GM23338 (cell line): ENCODE measurements around the gene KLRG1. TPM values are rescaled to one million over a fixed set of nuclear protein-coding genes. Genes with fewer than 3 reads are reported as not detected.

Experiments
- ATAC-seq: fragments of 200-7000 bp; cut with Tn5 transposase; 3 replicates; pipeline ENCODE4 v1.9.1; 2020
- DNase-seq: peaks from one replicate; pipeline ENCODE4 v3.0.0-alpha.2; 2015; ENCODE audit warnings: low spot score
- H2AFZ ChIP-seq: fragments of 200-600 bp; sonication (generic); 2 replicates; pipeline ENCODE4 v1.8.0; 2016; ENCODE audit warnings: antibody characterized with exemption, mild to moderate bottlenecking, moderate library complexity
- H3F3A ChIP-seq: fragments of 200-600 bp; sonication (generic); replicated peaks from 2 replicates; pipeline ENCODE4 v1.8.0; 2017; ENCODE audit warnings: antibody characterized with exemption, mixed run types, low read depth
- H3K27ac ChIP-seq: fragments of 200-600 bp; sonication (generic); 2 replicates; pipeline ENCODE4 v1.6.1; 2016; ENCODE audit warnings: low read depth
- H3K27me3 ChIP-seq: fragments of 200-600 bp; sonication (generic); 2 replicates; pipeline ENCODE4 v1.8.0; 2016; ENCODE audit warnings: mild to moderate bottlenecking, mixed run types, moderate library complexity; ENCODE audit not compliant: insufficient read depth
- H3K36me3 ChIP-seq: fragments of 200-600 bp; sonication (generic); 2 replicates; pipeline ENCODE4 v1.8.0; 2016; ENCODE audit warnings: mild to moderate bottlenecking; ENCODE audit not compliant: insufficient read depth
- H3K4me1 ChIP-seq: fragments of 200-600 bp; sonication (generic); 2 replicates; pipeline ENCODE4 v1.8.0; 2016; ENCODE audit warnings: mild to moderate bottlenecking, moderate library complexity; ENCODE audit not compliant: insufficient read depth
- H3K4me2 ChIP-seq: fragments of 200-600 bp; sonication (generic); 2 replicates; pipeline ENCODE4 v1.7.1; 2017; ENCODE audit warnings: mixed run types
- H3K4me3 ChIP-seq: fragments of 200-600 bp; sonication (generic); 2 replicates; pipeline ENCODE4 v1.6.1; 2016; ENCODE audit warnings: mixed run types
- H3K79me2 ChIP-seq: fragments of 200-600 bp; sonication (generic); replicated peaks from 2 replicates; pipeline ENCODE4 v1.8.0; 2017; ENCODE audit warnings: mild to moderate bottlenecking; ENCODE audit not compliant: insufficient read depth
- H3K9me2 ChIP-seq: fragments of 200-600 bp; sonication (generic); 2 replicates; pipeline ENCODE4 v1.8.0; 2017; ENCODE audit not compliant: insufficient read depth
- H4K20me1 ChIP-seq: fragments of 200-600 bp; sonication (generic); replicated peaks from 2 replicates; pipeline ENCODE4 v1.8.0; 2017; ENCODE audit warnings: mild to moderate bottlenecking; ENCODE audit not compliant: insufficient read depth
- H3K27ac Mint-ChIP-seq: 2 replicates; pipeline ENCODE4 v1.8.0; 2020; ENCODE audit warnings: inconsistent platforms, mild to moderate bottlenecking, moderate library complexity, mixed read lengths
- H3K27me3 Mint-ChIP-seq: 3 replicates; pipeline ENCODE4 v1.8.0; 2022; ENCODE audit warnings: low read depth, mild to moderate bottlenecking, moderate library complexity, mixed read lengths, inconsistent platforms; ENCODE audit not compliant: insufficient read depth, poor library complexity
- H3K36me3 Mint-ChIP-seq: 3 replicates; pipeline ENCODE4 v1.8.0; 2021; ENCODE audit warnings: low read depth, mild to moderate bottlenecking, inconsistent platforms, moderate library complexity, mixed read lengths
- H3K4me1 Mint-ChIP-seq: 3 replicates; pipeline ENCODE4 v1.8.0; 2020; ENCODE audit warnings: mild to moderate bottlenecking, inconsistent platforms, mixed read lengths
- H3K4me3 Mint-ChIP-seq: 3 replicates; pipeline ENCODE4 v1.8.0; 2021; ENCODE audit warnings: moderate library complexity, mild to moderate bottlenecking, inconsistent platforms, mixed read lengths
- H3K9me3 Mint-ChIP-seq: 3 replicates; pipeline ENCODE4 v1.8.0; 2020; ENCODE audit warnings: moderate library complexity, mild to moderate bottlenecking, inconsistent platforms, mixed read lengths
- CREB1 ChIP-seq: fragments of 250-450 bp; sonication (Bioruptor Pico); IDR thresholded peaks from 2 replicates; pipeline ENCODE4 v1.5.0; 2020; ENCODE audit warnings: low read depth, mild to moderate bottlenecking, moderate library complexity
- EZH2 ChIP-seq: fragments of 200-600 bp; sonication (generic); IDR thresholded peaks from one replicate; pipeline ENCODE4 v1.8.0; 2017; ENCODE audit warnings: antibody characterized with exemption, mild to moderate bottlenecking, low read depth; ENCODE audit not compliant: unreplicated experiment
- EZH2phosphoT487 ChIP-seq: fragments of 200-600 bp; sonication (generic); IDR thresholded peaks from one replicate; pipeline ENCODE4 v1.8.1; 2018; ENCODE audit warnings: antibody characterized with exemption; ENCODE audit not compliant: unreplicated experiment
- NANOG ChIP-seq: IDR thresholded peaks from 2 replicates; pipeline ENCODE4 v1.6.1; 2016; ENCODE audit warnings: antibody characterized with exemption, borderline replicate concordance
- STAT1 ChIP-seq: IDR thresholded peaks from one replicate; pipeline ENCODE4 v1.6.1; 2016; ENCODE audit warnings: antibody characterized with exemption; ENCODE audit not compliant: unreplicated experiment
- ZNF114 ChIP-seq: fragments of 250-450 bp; sonication (Bioruptor Pico); IDR thresholded peaks from 2 replicates; pipeline ENCODE4 v1.5.0; 2020; ENCODE audit warnings: mild to moderate bottlenecking, moderate library complexity
- ZNF331 ChIP-seq: fragments of 250-450 bp; sonication (Bioruptor Pico); IDR thresholded peaks from 2 replicates; pipeline ENCODE4 v1.5.0; 2020; ENCODE audit warnings: low read depth, mild to moderate bottlenecking, moderate library complexity
- polyA plus RNA-seq: library from polyadenylated mRNA; unstranded; fragments of >200 nt; fragmentation: Nextera tagmentation; extraction: Ambion mirVana; gene quantifications from 2 replicates; pipeline ENCODE4 v1.2.1, GENCODE V29; 2016
- total RNA-seq: library from RNA; depleted of rRNA; stranded (reverse); fragments of >200 nt; shearing (Covaris generic); gene quantifications from 2 replicates; pipeline ENCODE4 v1.2.3, GENCODE V29; 2014
- TF ChIP-seq, protein P1 (sequence below): fragments of 250-450 bp; sonication (Bioruptor Pico); IDR thresholded peaks from 2 replicates; pipeline ENCODE4 v1.5.0; 2020; ENCODE audit warnings: mild to moderate bottlenecking, moderate library complexity
- TF ChIP-seq, protein P2 (sequence below), 2 experiments: fragments of 200-600 bp in 1 of 2; sonication (generic) in 1 of 2; conservative IDR thresholded peaks; 2 replicates each; pipeline versions ENCODE4 v1.5.1 to v1.6.1; 2016 to 2017; ENCODE audit warnings: antibody characterized with exemption in 2 of 2, low read depth in 2 of 2, mild to moderate bottlenecking in 2 of 2, moderate library complexity in 1 of 2
- TF ChIP-seq, protein P3 (sequence below): IDR thresholded peaks from 2 replicates; pipeline ENCODE4 v1.6.1; 2016; ENCODE audit warnings: antibody characterized with exemption

KLRG1 gene
- total and polyA plus RNA-seq, 2 experiments from 2014 or later: 5.1 to 7.9 TPM

DNA sequence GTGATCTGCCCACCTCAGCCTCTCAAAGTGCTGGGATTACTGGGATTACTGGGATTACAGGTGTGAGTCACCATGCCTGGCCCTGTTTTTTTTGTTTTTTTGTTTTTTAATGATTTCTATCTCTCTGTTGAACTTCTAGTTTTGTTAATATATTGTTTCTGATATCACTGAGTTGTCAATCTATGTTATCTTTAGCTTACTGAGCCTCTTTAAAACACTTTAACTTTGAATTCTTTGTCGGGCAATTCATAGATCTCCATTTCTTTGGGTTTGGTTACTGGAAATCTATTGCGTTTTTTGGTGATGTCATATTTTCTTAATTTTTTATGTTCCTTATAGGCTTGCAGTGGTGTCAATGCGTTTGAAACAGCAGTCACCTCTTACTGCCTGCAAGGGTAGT lies 9.2 kb upstream of the KLRG1 start (continued):
- TF ChIP-seq, protein P1, sequence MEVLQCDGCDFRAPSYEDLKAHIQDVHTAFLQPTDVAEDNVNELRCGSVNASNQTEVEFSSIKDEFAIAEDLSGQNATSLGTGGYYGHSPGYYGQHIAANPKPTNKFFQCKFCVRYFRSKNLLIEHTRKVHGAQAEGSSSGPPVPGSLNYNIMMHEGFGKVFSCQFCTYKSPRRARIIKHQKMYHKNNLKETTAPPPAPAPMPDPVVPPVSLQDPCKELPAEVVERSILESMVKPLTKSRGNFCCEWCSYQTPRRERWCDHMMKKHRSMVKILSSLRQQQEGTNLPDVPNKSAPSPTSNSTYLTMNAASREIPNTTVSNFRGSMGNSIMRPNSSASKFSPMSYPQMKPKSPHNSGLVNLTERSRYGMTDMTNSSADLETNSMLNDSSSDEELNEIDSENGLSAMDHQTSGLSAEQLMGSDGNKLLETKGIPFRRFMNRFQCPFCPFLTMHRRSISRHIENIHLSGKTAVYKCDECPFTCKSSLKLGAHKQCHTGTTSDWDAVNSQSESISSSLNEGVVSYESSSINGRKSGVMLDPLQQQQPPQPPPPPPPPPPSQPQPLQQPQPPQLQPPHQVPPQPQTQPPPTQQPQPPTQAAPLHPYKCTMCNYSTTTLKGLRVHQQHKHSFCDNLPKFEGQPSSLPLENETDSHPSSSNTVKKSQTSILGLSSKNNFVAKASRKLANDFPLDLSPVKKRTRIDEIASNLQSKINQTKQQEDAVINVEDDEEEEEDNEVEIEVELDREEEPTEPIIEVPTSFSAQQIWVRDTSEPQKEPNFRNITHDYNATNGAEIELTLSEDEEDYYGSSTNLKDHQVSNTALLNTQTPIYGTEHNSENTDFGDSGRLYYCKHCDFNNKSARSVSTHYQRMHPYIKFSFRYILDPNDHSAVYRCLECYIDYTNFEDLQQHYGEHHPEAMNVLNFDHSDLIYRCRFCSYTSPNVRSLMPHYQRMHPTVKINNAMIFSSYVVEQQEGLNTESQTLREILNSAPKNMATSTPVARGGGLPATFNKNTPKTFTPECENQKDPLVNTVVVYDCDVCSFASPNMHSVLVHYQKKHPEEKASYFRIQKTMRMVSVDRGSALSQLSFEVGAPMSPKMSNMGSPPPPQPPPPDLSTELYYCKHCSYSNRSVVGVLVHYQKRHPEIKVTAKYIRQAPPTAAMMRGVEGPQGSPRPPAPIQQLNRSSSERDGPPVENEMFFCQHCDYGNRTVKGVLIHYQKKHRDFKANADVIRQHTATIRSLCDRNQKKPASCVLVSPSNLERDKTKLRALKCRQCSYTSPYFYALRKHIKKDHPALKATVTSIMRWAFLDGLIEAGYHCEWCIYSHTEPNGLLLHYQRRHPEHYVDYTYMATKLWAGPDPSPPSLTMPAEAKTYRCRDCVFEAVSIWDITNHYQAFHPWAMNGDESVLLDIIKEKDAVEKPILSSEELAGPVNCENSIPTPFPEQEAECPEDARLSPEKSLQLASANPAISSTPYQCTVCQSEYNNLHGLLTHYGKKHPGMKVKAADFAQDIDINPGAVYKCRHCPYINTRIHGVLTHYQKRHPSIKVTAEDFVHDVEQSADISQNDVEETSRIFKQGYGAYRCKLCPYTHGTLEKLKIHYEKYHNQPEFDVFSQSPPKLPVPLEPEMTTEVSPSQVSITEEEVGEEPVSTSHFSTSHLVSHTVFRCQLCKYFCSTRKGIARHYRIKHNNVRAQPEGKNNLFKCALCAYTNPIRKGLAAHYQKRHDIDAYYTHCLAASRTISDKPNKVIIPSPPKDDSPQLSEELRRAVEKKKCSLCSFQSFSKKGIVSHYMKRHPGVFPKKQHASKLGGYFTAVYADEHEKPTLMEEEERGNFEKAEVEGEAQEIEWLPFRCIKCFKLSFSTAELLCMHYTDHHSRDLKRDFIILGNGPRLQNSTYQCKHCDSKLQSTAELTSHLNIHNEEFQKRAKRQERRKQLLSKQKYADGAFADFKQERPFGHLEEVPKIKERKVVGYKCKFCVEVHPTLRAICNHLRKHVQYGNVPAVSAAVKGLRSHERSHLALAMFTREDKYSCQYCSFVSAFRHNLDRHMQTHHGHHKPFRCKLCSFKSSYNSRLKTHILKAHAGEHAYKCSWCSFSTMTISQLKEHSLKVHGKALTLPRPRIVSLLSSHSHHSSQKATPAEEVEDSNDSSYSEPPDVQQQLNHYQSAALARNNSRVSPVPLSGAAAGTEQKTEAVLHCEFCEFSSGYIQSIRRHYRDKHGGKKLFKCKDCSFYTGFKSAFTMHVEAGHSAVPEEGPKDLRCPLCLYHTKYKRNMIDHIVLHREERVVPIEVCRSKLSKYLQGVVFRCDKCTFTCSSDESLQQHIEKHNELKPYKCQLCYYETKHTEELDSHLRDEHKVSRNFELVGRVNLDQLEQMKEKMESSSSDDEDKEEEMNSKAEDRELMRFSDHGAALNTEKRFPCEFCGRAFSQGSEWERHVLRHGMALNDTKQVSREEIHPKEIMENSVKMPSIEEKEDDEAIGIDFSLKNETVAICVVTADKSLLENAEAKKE (CRISPR knock-in tag): no peak
- TF ChIP-seq, protein P2, sequence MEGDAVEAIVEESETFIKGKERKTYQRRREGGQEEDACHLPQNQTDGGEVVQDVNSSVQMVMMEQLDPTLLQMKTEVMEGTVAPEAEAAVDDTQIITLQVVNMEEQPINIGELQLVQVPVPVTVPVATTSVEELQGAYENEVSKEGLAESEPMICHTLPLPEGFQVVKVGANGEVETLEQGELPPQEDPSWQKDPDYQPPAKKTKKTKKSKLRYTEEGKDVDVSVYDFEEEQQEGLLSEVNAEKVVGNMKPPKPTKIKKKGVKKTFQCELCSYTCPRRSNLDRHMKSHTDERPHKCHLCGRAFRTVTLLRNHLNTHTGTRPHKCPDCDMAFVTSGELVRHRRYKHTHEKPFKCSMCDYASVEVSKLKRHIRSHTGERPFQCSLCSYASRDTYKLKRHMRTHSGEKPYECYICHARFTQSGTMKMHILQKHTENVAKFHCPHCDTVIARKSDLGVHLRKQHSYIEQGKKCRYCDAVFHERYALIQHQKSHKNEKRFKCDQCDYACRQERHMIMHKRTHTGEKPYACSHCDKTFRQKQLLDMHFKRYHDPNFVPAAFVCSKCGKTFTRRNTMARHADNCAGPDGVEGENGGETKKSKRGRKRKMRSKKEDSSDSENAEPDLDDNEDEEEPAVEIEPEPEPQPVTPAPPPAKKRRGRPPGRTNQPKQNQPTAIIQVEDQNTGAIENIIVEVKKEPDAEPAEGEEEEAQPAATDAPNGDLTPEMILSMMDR (conservative IDR thresholded peaks at IDR 0.05; ENCODE audit: low read depth in 2 of 2): no peak
- no peak for TF ChIP-seq ZNF331 (CRISPR knock-in tag)
- no peak for TF ChIP-seq ZNF114
- TF ChIP-seq NANOG: no peak
- no peak for TF ChIP-seq EZH2phosphoT487
- TF ChIP-seq EZH2: no peak
- TF ChIP-seq CREB1 (CRISPR knock-in tag): no peak

DNA sequence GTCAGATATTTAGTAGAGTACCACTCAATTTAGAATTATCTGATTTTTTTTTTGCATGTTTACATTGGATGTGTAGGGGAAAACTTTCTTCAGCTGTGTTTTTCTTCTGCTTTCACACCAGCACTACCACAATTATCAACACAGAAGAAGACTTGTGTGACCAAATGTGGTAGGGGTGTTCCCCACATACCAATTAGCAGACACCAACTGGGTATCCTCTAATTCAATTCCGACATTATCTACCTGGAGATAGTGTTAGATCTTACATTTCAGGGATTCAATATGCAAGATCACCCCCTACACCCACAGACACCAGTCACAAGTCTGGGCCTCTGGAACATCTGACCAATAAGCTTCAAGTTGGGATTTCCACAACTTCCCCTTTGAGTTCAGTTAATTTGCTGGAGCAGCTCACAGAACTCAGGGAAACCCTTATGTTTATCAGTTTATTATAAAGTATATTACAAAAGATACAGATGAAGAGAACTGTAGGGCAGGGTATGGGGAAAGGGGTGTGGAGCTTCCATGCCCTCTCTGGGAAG lies 4.1 kb upstream of the KLRG1 start:
- Histone ChIP-seq H3K4me3 (no peak overlapping the region), H3F3A (no peaks in the 10 kb centered on the region), H3K79me2 (no peaks in the 10 kb centered on the region), H2AFZ (no peak overlapping the region), H3K4me1 (no peaks in the 10 kb centered on the region), H3K4me2 (no peak overlapping the region), H4K20me1 (no peaks in the 10 kb centered on the region), H3K27me3 (no peaks in the 10 kb centered on the region), H3K27ac (no peak overlapping the region), H3K9me2 (no peaks in the 10 kb centered on the region), H3K36me3 (no peaks in the 10 kb centered on the region)
- no peak for TF ChIP-seq STAT1
- TF ChIP-seq, protein P3, sequence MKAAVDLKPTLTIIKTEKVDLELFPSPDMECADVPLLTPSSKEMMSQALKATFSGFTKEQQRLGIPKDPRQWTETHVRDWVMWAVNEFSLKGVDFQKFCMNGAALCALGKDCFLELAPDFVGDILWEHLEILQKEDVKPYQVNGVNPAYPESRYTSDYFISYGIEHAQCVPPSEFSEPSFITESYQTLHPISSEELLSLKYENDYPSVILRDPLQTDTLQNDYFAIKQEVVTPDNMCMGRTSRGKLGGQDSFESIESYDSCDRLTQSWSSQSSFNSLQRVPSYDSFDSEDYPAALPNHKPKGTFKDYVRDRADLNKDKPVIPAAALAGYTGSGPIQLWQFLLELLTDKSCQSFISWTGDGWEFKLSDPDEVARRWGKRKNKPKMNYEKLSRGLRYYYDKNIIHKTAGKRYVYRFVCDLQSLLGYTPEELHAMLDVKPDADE: no peak
- Mint-ChIP-seq H3K27ac (no peak overlapping the region), H3K27me3 (no peaks in the 10 kb centered on the region), H3K4me1 (no peaks in the 10 kb centered on the region; the same call in 2 of the 3 replicates), H3K36me3 (no peaks in the 10 kb centered on the region), H3K9me3 (no peaks in the 10 kb centered on the region), H3K4me3 (no peak overlapping the region)
- DNase-seq (no peak), ATAC-seq (no peak)
